HG02870 (cell line): ENCODE data around the gene RHBDF2.

ENCODE experiments used
- ATAC-seq: cut with Tn5 transposase; IDR thresholded peaks from one replicate; pipeline ENCODE4 v1.9.1; 2021; ENCODE audit warnings: mild to moderate bottlenecking, moderate library complexity; ENCODE audit not compliant: unreplicated experiment

Gene RHBDF2

DNA sequence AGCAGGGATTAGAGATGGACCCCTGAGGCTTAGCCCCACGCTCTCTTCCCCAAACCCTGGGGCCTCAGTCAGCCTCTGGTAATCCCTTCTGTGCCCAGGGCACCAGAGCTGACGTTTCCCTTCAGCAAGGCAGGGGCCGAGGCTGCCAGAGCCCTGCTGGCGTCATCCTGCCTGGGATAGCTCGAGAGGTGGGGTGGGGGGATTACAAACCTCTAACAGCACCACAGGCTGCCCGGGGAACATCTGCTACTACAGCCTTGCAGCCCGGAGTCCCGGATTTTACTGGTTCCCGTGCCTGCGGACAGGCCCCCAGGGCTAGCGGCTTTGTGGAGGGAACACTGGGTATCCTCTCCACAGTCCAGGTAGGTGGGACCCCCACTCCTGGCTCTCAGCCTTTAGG, 33.9 kb downstream of the RHBDF2 start, which contains the start of gene AANAT:
TSS of gene AANAT (plus strand) at position 238 of the 400 bp plus-strand sequence. CDS start 1,144 bp downstream, outside the sequence.
- ATAC-seq: no peak

DNA sequence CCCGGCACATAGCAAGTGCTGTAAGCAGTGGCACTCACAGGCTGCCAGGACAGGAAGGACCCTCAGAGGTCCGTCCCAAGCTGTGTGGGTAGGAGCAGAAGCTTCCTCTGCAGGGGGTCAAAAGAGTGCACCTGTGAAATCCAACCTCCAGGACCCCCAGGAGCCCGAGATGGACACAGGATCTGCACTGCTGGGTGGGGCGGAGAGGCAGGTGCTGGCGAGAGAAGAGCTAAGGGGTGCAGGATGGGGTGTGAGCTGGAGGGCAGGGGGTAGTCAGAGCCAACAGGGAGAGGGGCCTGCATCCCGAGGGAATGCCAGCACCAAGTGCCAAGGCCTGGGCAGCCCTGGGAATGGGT, 34.5 kb downstream of the RHBDF2 start:
- ATAC-seq: no peak

DNA sequence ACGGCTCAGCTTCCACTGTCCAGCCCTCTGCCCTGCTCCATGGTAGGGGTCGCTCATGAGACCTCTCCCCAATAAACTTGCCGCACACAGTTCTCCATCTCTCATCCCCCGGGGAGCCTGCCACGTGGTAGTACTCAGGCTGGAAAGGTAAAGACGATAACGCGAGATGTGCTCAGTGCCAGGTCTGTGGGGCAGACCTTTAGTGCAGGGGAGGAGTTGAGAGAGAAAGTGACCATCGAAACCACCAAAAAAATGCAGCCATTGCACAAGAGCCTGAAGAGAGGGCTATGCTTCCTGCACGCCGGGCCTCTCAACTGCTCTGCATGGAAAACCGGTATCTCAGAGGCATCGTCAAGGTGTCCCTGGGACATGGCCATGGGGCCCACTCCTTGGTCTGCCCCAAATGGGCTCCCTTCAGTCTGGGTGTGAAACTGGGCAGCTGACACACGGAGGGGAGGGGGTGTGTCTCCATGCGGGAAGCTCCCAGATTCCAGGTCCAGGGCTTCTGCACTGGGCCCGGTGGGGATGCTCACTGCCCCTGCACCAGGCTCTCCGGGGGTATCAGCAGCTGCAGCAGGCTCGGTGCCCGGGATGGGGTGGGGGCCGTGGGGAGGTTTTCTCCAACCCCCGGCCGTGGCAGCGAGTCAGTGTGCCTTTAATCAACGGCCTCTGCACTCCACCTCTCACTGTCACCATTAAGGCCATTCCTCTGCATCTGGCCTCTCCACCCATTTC, 38.5 kb downstream of the RHBDF2 start:
- no peak for ATAC-seq

DNA sequence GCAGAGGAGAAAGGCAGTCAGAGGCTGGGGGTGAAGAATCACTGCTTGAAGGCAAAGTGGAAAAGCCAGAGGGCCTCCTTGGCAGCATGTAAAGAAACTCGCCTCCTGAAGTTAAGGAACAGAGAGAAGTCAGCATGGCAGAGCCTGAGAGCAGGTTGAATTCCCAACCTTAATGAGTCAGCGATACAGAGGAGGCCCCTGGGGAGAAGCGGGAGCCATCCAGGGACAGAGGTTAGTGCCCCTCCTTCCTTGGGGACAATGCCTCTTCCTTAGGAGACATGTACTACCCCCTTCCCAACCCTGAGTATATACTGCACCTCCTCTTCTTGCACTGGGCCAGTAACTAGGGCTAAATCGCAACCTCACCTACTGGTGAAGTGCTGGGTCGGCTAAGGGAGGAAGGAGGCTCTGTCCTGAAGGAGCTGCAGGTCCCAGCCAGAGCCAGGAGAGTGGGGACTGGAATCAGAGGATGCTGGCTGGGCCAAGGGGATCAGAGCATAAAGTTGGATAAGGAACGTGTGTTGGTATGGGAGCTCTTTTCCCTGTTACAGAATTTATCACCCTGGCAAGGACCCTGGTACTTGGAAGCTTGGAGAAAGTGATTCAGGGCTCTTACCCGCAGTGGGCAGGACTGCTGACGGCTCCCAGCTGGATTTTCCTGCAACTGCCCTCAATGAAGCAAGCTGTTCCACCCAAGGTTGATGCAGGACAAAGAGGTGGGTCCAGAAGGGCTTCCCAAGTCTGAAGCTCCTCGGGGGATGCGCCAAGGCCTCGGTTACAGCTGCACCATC, 39.3 kb downstream of the RHBDF2 start:
- ATAC-seq: no peak

DNA sequence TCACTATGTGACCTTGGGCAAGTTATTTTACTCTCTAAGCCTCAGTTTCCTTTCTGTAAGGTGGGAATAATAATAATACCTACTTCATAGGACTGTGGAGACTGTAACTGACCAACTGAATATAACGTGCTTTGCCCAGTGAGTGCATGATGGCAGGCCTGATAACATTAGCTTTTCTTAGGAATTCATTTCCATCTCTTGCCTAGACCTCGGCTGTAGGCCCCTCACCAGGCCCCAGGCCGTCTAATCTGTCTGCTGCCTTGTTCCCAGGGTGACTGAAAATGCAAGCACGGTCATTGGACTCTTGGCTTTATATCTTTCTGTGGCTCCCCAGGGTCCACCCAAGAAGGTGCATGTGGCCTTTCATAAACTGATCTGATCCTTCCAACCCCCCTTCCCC, 41.5 kb downstream of the RHBDF2 start:
- no peak for ATAC-seq

DNA sequence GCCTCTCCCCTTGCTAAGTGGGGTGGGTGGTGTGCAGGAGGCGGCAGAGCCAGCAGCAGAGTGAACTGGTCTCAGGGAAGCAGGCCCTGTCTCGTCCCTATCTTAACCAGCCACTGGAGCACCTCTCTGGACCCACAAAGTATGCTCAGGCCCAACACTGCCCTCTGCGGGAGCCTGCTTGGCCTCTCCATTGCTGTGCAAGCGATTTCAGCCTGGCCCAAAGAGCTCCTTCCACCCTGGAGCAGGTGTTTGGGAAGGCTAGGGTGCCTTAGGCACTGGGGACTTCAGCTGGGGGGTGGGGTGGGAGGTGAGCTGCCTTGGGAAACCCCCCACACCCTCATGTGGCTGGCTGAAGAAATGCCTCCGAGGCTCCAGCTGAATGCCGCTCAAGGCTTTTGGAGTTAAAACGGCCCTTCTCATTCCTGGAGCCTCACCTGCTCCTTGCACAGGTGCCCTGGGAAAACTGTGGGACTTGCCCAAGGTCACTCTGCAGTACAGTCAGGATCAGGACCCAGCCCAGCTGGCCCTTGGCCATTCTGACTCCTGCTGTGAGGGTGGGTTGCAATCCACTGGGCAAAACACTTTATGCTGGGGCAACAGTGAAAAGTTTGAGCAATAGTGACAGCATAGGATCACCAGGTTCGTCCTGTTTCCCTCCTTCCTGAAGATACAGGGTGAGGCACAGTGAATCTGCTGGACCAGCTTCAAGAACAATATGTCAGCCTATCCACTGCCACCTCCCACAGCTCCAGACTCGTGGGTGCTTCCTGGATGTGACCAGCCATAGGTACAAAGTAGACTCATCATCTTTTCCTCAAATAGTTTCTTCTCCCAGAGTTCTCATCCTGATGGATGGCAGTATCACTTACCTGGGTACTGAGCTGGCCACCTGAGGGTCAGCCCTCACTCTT, 42.4 kb downstream of the RHBDF2 start:
- ATAC-seq: no peak

DNA sequence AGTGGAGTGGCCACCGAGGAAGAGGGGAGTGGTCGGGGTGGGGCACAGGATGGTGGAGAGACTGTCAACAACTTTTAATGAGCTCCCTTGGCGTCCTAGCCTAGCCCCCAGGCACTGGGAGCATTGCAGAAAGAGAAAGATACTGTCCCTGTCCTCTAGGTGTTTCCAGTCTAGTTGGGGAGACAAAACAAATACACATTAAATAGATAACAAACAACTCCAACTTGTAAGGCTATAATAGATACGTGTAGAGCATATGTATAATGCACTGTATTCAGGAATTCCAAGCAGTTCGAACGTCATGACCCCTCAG, 47.8 kb downstream of the RHBDF2 start:
- ATAC-seq: no peak

DNA sequence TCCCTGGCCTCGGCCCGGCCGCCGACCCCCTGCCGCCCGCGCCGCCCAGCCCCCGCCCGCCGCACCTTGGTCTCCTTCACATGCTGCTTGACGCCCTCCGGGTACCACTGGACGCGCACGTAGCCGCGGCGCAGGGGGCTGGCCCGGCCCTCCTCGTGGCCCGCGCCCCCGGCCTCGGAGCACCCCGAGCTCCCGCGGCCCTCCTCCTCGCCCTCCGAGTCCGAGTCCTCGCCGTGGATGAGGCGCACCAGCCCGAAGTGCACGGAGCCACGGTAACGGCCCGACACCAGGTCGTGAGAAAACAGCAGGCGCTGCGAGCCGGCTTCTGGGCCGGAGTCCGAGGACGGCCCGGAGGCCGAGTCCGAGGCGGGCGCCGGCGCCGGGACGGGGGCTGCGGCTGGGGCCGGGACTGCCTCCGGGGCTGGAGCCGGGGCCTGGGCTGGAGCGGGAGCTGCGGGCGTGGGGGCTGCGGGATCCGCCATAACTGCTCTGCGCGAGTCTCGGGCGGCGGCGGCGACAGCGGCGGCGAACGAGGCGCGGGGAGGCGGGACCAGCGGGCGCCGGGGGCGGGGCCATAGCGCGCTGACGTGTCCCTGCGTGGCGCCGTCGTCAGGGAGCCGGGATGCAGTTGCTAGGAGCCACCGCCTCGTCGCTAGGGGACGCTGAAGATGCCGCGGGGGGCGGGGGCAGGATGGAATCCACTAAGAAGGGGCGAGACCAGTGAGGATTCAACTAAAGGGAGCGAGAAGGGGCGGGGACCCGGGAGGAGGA, 48.4 kb downstream of the RHBDF2 start, which contains the start of gene UBE2O:
TSS of gene UBE2O (minus strand) at position 493 of the 771 bp plus-strand sequence. CDS start at position 482, 11 bp downstream.
- peak; percentile 79 for ATAC-seq

DNA sequence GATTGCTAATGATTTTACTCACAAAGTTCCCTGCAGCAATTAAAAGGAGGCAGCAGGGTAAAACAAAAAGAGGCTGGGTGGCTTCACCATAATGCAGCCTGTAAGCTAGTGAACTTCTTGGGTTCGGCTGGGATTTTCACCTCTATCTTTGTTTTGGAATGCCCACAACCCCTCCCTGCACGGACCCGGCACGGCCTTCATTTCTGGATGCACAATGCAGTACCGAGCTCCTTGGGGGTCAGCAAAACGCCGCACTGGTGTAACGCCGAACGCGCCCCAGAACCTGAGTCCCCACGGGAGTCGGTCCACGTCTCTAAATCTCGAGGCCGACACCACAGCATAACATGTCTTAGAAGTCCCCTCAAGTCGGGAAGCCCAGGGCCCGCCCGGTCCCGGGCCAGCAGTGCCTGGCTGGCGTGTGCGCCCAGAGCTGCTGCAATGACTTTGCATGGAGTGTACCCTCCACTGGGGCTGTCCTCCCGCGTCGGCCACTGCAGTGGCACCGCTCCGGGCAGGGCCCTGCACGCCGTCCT, 49.0 kb downstream of the RHBDF2 start:
- ATAC-seq: peak; percentile 24

DNA sequence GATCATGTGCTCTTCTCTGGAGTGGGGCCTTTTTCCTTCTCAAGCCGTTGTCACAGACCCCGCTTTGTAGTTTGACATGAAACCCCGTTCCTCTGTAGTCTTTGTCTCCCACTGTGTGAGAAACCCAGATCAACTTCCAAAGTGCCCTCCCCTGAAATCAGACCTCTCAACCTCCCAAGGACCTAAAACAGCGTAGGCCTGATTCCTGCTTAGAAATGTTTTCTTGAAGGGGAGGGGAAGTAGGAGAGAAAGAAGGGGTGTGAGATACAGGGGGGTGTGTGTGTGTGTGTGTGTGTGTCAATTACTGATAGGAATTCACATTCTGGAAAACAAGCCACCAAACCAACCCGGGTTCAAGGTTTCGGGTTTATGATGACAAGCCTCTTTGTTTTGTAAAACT, 49.7 kb downstream of the RHBDF2 start:
- no peak for ATAC-seq

DNA sequence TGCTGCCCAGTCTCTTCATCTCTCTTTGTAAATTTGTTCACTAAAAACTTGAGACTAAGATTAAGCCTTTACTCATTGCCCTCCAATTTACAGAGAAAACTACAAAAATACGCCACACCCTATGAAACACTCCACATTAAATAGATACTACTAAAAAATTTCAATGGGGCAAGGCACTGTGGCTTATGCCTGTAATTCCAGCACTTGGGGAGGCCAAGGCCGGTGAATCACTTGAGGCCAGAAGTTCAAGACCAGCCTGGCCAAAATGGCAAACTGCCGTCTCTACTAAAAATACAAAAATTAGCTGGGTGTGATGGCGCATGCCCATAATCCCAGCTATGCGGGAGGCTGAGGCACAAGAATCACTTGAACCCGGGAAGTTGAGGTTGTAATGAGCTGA, 52.1 kb downstream of the RHBDF2 start:
- no peak for ATAC-seq

DNA sequence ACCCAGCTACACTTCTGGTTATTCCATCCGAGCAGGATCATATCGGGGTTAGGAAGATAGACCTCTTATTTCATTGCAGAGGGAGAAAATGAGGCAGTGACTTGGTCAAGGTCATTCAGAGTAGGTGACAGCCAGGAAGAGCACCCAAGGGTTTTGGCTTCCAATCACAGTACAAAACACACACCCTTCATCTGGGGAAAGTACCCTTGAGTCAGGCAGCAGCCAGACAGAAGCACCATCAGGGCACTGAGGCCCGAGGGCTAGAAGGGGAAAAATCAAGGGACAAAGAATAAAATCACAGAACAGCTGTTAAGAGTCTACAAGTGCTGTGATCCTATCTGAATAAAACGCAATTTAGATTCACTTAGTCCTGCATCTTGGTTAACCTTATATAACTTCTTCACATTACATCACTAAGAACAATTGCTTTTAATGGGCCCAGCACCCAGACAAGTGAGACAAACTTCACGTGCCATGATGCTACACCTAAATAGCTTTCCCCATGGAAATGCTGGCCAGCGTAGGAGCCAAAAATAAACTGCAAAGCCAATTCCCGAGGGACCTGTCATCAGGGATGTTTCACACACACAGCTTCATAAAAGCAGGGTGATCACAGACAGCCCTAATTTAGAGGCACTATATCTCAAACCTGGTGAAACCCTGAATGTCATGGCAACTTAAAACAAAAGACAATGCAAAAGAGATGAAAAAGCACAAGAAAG, 53.1 kb downstream of the RHBDF2 start:
- no peak for ATAC-seq

DNA sequence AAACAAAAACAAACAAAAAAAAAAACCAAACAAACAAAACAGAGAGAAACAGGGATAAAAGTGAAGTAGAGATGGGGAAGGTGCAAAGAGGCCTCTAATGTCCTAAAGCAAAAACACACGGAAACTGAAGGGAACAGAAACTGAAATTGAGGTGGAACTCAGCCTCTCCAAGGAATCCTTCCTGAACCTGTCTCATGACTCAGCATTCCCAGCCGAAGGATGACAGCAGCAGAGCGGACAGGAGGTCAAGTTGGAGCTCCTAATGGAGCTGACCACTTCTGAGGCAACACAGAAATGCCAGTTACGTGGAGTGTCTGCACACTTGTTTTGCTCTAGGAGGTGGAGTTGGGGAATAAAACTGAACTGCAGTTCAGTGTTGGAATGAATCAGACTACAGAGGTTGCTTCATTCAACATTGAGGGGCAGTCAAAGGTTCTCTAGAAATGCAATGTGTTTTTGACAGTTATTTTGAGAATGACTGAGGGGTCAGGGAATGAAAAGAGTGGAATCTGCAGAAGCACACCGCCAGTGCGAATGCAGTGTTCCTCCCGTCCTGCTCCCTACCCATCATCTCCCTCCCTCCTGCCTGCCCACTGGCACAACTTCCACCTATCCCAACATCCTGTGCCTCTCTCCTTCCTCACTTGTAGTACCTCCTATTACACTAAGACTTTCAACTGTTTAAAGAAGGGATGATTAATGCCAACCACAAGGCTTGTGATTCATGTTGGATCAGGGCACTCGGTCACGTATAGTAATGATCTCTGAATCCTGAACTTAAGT, 54.6 kb downstream of the RHBDF2 start:
- ATAC-seq: no peak

DNA sequence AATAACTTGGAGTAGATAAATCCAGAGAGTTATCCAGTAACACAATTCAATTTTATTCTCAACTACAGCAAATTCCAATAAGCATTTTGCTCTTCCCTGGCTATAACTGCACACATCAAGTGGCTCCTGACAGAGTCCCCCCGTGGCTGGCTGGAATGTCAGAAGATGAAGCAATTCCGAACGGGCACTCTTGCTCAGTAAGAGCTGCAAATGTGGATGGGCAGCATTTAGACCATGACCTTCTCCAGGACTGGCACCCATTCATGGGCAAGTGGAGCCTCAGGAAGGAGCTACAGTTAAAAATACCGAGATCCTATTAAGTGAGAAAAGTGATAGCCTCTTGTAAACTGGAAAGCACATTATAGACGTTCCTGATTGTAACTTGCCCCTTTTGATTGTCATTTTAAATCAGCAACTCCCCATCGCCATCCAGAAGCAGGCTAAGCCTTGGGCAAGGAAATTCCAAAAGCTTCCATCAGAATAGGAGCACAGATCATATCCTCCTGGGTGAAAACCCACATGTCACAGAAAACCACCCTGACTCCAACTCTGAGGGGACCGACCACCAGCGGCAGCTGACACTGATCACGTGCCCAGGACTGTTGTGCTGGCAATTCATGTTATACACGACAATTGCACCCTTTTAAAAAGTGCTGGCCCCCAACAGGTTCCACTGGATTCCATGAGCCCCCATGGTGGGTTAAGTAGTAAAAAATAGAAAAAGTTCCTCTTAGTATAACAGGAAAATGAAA, 55.4 kb downstream of the RHBDF2 start:
- ATAC-seq: no peak

DNA sequence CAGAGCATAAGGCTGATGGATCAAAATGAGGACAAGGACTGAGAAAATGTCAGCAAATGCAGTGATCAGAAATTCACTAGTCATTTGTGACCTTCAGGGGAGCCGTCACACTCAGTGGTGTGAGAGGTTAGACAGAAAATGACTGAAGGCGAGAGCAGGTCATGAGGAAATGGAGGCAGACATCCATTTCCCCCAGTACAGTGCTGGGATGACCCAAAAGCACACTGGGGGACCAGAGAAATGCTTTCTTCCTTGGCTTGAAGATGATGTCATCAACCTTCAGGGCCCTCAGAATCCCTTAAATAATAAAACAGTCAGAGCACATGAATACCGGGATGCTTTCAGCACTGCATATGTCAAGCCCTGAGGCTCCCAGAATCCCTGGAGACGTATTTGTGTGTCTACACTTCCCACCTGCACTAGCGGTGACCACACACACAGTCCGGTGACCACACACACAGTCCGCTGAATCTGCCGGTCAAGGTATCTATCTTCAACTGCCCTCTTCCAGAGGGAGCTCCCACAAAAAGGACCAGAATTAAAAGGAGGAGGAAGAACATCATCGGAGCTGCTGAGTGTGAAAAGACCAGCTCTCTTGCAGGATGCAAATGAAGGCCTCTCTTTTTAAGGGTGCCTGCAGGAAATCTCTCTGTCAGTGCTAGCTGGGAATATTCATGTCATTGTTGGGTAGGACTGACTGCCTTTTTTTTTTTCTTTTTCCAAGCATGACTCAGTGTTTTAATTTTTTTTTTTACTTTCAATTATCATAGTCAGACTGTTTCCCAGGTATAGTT, 56.5 kb downstream of the RHBDF2 start:
- no peak for ATAC-seq

DNA sequence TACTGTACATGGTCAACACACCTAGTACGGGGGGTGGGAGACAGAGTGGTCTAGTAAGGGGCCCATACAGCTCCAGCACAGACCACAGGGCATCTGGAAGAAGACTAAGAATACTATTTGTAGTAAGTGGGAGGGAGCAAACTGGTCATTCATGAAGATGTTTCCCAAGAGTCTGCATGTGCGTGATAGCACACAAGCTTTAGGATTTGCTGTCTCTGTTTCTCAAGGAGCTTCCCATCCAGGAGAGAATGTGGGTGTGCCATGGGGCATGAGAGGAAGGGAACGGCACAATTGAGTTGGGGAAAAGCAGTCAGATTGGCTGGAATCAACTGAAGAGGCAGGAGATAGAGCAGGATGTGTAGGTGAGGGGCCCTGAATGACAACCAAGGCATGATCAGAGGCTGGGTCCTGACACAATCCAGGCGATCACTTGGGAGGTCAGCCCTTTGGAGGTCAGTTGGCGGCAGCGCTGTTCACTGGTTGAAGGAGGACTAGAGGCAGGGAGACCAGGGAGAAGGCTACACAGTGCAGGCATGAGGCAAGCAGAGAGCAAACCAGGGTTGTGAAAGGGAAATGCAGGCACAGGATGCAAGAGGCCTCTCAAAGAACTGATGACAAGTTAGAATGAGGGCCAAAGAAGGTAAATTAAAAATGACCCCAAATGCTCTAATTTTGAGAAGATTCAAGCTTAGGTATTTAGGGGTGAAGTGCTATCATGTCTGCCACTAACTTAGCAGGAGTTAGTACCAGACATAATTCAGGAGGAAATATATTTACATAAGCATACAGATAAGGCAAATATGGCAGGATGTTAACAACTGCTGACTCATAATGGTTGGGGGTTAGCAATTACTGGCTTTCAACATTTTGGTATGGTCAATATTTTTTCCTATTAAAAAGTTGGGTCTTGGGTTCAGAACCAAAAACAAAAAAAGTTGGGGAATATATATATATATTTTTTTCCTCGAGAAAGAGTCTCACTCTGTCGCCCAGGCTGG, 58.6 kb downstream of the RHBDF2 start:
- no peak for ATAC-seq
